ENCODE data around the gene CENPM. TPM values are rescaled to one million over a fixed set of nuclear protein-coding genes. Genes with fewer than 3 reads are reported as not detected.

CENPM gene
- total RNA-seq, 2 experiments from 2014 or later = 189 to 354 TPM

DNA sequence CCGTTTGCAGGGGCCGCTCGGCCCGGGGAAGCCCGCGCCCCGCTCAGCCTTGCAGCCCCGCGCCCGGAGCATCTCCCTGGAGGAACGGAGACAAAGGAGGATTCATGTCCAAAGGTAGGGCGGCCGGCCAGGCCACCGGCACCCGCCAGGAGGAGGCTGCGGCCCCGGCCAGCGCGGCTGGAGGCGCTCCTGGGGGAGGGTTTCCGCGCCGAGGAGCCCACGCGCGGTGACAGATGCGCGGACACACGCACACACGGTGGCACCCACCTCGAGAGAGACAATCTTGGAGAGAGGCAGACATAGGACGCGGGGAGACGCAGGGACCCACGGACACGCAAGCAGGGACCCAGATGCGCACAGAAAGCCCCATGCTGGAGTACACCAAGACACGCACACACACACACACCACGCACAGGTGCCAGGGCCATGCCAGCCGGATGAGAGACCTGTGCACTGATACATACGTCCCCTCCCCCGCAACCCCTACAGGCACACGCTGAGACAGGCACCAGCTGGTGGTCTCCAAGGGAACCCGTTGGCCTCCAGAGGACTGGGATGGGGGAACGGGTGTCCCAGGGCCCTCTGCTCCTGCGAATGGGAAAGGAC lies 30.1 kb upstream of the CENPM start:
- CTCF ChIA-PET (ENCODE audit: unreplicated experiment) = no interaction called here
- H3K9me2 ChIP-seq (ENCODE audit: insufficient read depth, low read length) = no peaks in the 10 kb centered on the region
- no peak overlapping the region for H3K4me3 ChIP-seq (ENCODE audit: low read depth, low read length, poor library complexity, severe bottlenecking)
- H2AFZ ChIP-seq (ENCODE audit: low read length) = no peak overlapping the region
- H3K79me2 ChIP-seq (ENCODE audit: insufficient read depth, low read depth, low read length) = no peaks in the 10 kb centered on the region
- H3K4me2 ChIP-seq (ENCODE audit: low read length) = no peak overlapping the region
- H3K27ac ChIP-seq (ENCODE audit: low read depth, low read length, poor library complexity, severe bottlenecking) = no peak overlapping the region
- no peak for TF ChIP-seq EZH2phosphoT487 (IDR thresholded peaks at IDR 0.05; ENCODE audit: borderline replicate concordance, low read depth, low read length)
- TF ChIP-seq, protein P1, sequence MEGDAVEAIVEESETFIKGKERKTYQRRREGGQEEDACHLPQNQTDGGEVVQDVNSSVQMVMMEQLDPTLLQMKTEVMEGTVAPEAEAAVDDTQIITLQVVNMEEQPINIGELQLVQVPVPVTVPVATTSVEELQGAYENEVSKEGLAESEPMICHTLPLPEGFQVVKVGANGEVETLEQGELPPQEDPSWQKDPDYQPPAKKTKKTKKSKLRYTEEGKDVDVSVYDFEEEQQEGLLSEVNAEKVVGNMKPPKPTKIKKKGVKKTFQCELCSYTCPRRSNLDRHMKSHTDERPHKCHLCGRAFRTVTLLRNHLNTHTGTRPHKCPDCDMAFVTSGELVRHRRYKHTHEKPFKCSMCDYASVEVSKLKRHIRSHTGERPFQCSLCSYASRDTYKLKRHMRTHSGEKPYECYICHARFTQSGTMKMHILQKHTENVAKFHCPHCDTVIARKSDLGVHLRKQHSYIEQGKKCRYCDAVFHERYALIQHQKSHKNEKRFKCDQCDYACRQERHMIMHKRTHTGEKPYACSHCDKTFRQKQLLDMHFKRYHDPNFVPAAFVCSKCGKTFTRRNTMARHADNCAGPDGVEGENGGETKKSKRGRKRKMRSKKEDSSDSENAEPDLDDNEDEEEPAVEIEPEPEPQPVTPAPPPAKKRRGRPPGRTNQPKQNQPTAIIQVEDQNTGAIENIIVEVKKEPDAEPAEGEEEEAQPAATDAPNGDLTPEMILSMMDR (conservative IDR thresholded peaks at IDR 0.05; ENCODE audit: low read length) = no peak
- H3K4me1 ChIP-seq (ENCODE audit: insufficient read depth, low read length, poor library complexity, severe bottlenecking) = no peaks in the 10 kb centered on the region
- POLR2A ChIA-PET = no interaction called here
- H3K36me3 ChIP-seq (ENCODE audit: insufficient read depth, low read length) = no peaks in the 10 kb centered on the region
- H3K9me3 ChIP-seq (ENCODE audit: low read length) = no peaks in the 10 kb centered on the region
- intact Hi-C loops (cut with micrococcal nuclease; ENCODE audit: unreplicated experiment) = loop anchor here (10.0 kb wide), 1 partner anchor 78 kb away; no protein-coding TSS in a partner anchor
- no TSS peak for BruUV-seq (replicated peaks)
- no peaks in the 10 kb centered on the region for H4K20me1 ChIP-seq (ENCODE audit: insufficient read depth, low read length)
- DNase-seq (ENCODE audit: low spot score) = no peak

DNA sequence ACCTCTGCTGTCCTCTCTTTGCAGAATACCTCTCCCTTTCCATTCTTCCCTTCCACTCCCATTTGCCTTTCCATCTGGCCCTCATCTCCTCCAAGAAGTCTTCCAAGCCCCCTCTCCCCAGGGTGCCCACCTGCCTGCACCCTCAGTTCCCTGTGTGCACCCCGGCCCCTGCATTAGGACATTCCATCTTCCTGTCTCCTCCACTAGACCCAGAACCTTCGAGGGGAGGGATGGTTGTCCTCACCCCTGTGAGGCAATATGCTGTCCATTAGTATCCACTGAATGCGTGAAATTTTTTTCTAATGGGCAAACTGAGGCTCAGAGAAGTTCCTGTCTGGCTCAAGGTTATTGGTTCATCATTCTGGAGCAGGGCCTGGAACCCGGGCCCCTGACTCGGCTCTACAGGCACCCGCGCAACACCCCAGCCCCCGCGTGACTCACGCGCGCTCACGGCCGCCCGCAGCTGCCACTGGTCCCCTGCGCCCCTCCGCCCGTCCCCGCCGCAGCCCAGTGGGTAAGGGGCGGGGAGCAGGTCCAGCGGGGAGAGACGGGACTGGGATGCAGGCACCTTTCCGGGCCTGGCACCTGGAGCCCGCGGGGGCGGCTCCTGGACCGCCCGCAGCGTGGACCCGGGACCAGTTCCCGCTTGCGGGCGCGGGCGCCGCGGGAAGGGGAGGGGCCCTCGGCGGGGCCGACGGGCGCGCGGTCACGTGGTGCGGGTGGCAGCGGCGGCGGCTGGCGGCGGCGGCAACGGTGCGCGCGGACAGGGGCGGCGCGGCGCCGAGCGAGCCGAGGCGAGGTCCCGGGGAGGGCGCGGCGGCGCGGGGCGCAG lies 29.3 kb upstream of the CENPM start:
- H2AFZ ChIP-seq (ENCODE audit: low read length) = no peak overlapping the region
- no peaks in the 10 kb centered on the region for H3K79me2 ChIP-seq (ENCODE audit: insufficient read depth, low read depth, low read length)
- BruUV-seq (replicated peaks) = no TSS peak
- H3K4me1 ChIP-seq (ENCODE audit: insufficient read depth, low read length, poor library complexity, severe bottlenecking) = no peaks in the 10 kb centered on the region
- H3K9me3 ChIP-seq (ENCODE audit: low read length) = no peaks in the 10 kb centered on the region
- no peaks in the 10 kb centered on the region for H3K36me3 ChIP-seq (ENCODE audit: insufficient read depth, low read length)
- CTCF ChIA-PET (ENCODE audit: unreplicated experiment) = no interaction called here
- intact Hi-C loops (cut with micrococcal nuclease; ENCODE audit: unreplicated experiment) = loop anchor here (10.0 kb wide), 1 partner anchor 79 kb away; no protein-coding TSS in a partner anchor
- TF ChIP-seq EZH2phosphoT487 (IDR thresholded peaks at IDR 0.05; ENCODE audit: borderline replicate concordance, low read depth, low read length) = no peak
- H4K20me1 ChIP-seq (ENCODE audit: insufficient read depth, low read length) = no peaks in the 10 kb centered on the region
- H3K4me3 ChIP-seq (ENCODE audit: low read depth, low read length, poor library complexity, severe bottlenecking) = no peak overlapping the region
- no peak overlapping the region for H3K4me2 ChIP-seq (ENCODE audit: low read length)
- no peak for DNase-seq (ENCODE audit: low spot score)
- H3K27ac ChIP-seq (ENCODE audit: low read depth, low read length, poor library complexity, severe bottlenecking) = no peak overlapping the region
- POLR2A ChIA-PET = no interaction called here
- no peaks in the 10 kb centered on the region for H3K9me2 ChIP-seq (ENCODE audit: insufficient read depth, low read length)

DNA sequence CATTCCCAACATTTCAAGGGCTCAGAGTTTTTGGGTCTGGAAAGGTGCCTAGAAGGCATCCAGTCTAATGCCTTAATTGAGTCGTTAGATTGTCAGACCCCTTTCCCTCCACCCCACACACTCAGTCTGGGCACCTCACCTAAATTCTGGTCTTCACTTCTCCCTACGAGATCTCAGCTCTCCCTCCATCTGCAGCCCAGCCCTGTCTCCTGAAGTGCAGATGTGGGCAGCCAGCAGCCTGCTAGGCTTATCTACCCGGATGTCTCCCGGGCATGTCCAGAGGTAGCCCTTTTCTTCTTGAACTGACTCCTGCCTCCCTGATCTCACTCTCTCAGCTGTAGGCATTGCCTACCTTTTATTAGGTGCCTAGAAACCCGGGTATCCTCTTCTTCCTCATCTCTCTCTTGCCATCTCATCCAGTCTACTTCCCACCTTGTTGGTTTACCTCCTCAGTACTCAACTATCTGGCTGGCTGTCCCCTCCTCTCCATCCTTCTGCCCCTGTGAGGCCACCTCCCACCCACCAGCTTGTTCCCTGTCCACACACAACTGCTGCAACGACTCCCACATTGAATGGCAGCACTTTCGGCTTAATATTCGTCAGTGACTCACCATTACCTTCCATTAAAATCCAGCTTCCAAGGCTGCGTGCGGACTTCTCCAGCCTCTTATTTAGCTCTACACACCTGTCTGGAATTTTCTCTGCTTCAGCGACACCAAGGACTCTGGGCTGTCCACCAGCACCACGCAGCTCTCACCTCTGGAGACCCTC lies 28.5 kb upstream of the CENPM start:
- no peaks in the 10 kb centered on the region for H3K9me2 ChIP-seq (ENCODE audit: insufficient read depth, low read length)
- BruUV-seq (replicated peaks) = no TSS peak
- no peaks in the 10 kb centered on the region for H3K36me3 ChIP-seq (ENCODE audit: insufficient read depth, low read length)
- no peak overlapping the region for H2AFZ ChIP-seq (ENCODE audit: low read length)
- no peak for TF ChIP-seq EZH2phosphoT487 (IDR thresholded peaks at IDR 0.05; ENCODE audit: borderline replicate concordance, low read depth, low read length)
- TF ChIP-seq, protein P1 (conservative IDR thresholded peaks at IDR 0.05; ENCODE audit: low read length) = no peak
- POLR2A ChIA-PET = no interaction called here
- H3K9me3 ChIP-seq (ENCODE audit: low read length) = no peaks in the 10 kb centered on the region
- CTCF ChIA-PET (ENCODE audit: unreplicated experiment) = no interaction called here
- no peaks in the 10 kb centered on the region for H4K20me1 ChIP-seq (ENCODE audit: insufficient read depth, low read length)
- H3K4me2 ChIP-seq (ENCODE audit: low read length) = no peak overlapping the region
- no peak for DNase-seq (ENCODE audit: low spot score)
- no peak overlapping the region for H3K4me3 ChIP-seq (ENCODE audit: low read depth, low read length, poor library complexity, severe bottlenecking)
- intact Hi-C loops (cut with micrococcal nuclease; ENCODE audit: unreplicated experiment) = loop anchor here (10.0 kb wide), 1 partner anchor 79 kb away; no protein-coding TSS in a partner anchor
- no peaks in the 10 kb centered on the region for H3K79me2 ChIP-seq (ENCODE audit: insufficient read depth, low read depth, low read length)
- no peak overlapping the region for H3K27ac ChIP-seq (ENCODE audit: low read depth, low read length, poor library complexity, severe bottlenecking)
- no peaks in the 10 kb centered on the region for H3K4me1 ChIP-seq (ENCODE audit: insufficient read depth, low read length, poor library complexity, severe bottlenecking)
